HepG2 (cell line): ENCODE results near the gene ASAP2. TPM values are rescaled to one million over a fixed set of nuclear protein-coding genes. Genes with fewer than 3 reads are reported as not detected.
A peak's percentile ranks its signal among the peaks of the same experiment; 100 is the strongest.

Source experiments
- ATAC-seq: fragments of 200-7000 bp; cut with Tn5 transposase; 3 replicates; pipeline ENCODE4 v1.9.1; 2020; ENCODE audit warnings: mild to moderate bottlenecking, moderate library complexity
- BruUV-seq: library from RNA; stranded (reverse); fragments of 400-500 nt; replicated peaks from 2 replicates; lab custom pipeline; 2021; lab: Mats Ljungman, UMichigan
- CTCF ChIA-PET: fragments of 300-600 bp; formaldehyde crosslinking; extraction: SDS; loops from one replicate; lab custom pipeline; 2021; ENCODE audit warnings: low total read pairs, inconsistent platforms, low intra/inter-chr PET ratio; lab: Yijun Ruan, JAX
- POLR2A ChIA-PET: fragments of 350-600 bp; sonication (Branson Sonifier 250); formaldehyde crosslinking; loops from one replicate; lab custom pipeline; 2020; ENCODE audit warnings: antibody characterized with exemption, inconsistent platforms; lab: Yijun Ruan, JAX
- DNase-seq: peaks from one replicate; pipeline ENCODE4 v3.0.0-alpha.2; 2015; ENCODE audit warnings: low spot score
- FAIRE-seq: peaks from 3 replicates; lab custom pipeline; 2011; peaks lifted over from hg19 to GRCh38; lab: Jason Lieb, UNC
- H2AFZ ChIP-seq: one replicate; pipeline ENCODE4 v1.6.1; 2011; ENCODE audit warnings: low read length, inconsistent platforms
- H3K27ac ChIP-seq: fragments of 300-600 bp; 3 replicates; pipeline ENCODE4 v1.8.0; 2011; ENCODE audit warnings: mixed run types, mild to moderate bottlenecking, mixed read lengths, low read length, inconsistent platforms; ENCODE audit not compliant: insufficient read depth; ENCODE audit errors: extremely low read length
- H3K27me3 ChIP-seq, 2 experiments: fragments of 200-600 bp in 1 of 2; 2 replicates in 1 of 2; 3 replicates in 1 of 2; pipeline versions ENCODE4 v1.6.0 to v1.8.0; 2011; ENCODE audit warnings: low read length in 2 of 2, mild to moderate bottlenecking in 2 of 2, moderate library complexity in 2 of 2, inconsistent platforms in 1 of 2; ENCODE audit not compliant: insufficient read depth in 2 of 2, control insufficient read depth in 1 of 2
- H3K36me3 ChIP-seq, 2 experiments: fragments of 200-600 bp in 1 of 2; replicated peaks in 1 of 2; 2 replicates in 1 of 2; 3 replicates in 1 of 2; pipeline versions ENCODE4 v1.5.1 to v1.8.0; 2011; ENCODE audit warnings: low read length in 2 of 2, inconsistent platforms in 1 of 2; ENCODE audit not compliant: insufficient read depth in 2 of 2, control insufficient read depth in 1 of 2
- H3K4me1 ChIP-seq: 2 replicates; pipeline ENCODE4 v1.5.1; 2012; ENCODE audit warnings: low read length, inconsistent platforms; ENCODE audit not compliant: insufficient read depth
- H3K4me2 ChIP-seq: 2 replicates; pipeline ENCODE4 v1.6.0; 2011; ENCODE audit warnings: low read depth, low read length, inconsistent platforms
- H3K4me3 ChIP-seq, 3 experiments: fragments of 200-600 bp in 1 of 3; sonication (generic), shearing (Covaris generic) in 1 of 3; replicated peaks in 1 of 3; 2 replicates each; pipeline ENCODE4 v1.5.1; 2011 to 2016; ENCODE audit warnings: low read length in 3 of 3, inconsistent platforms in 2 of 3, low read depth in 2 of 3, mild to moderate bottlenecking in 2 of 3, control low read depth in 1 of 3, mixed read lengths in 1 of 3; ENCODE audit not compliant: insufficient read depth in 1 of 3
- H3K79me2 ChIP-seq: one replicate; pipeline ENCODE4 v1.6.1; 2011; ENCODE audit warnings: low read length, inconsistent platforms; ENCODE audit not compliant: insufficient read depth
- H3K9ac ChIP-seq: 2 replicates; pipeline ENCODE4 v1.6.0; 2011; ENCODE audit warnings: mild to moderate bottlenecking, low read depth, low read length, inconsistent platforms; ENCODE audit not compliant: insufficient read depth
- H3K9me3 ChIP-seq: 2 replicates; pipeline ENCODE4 v1.5.1; 2012; ENCODE audit warnings: mild to moderate bottlenecking, low read length
- H4K20me1 ChIP-seq: 2 replicates; pipeline ENCODE4 v1.6.0; 2011; ENCODE audit warnings: inconsistent platforms, mild to moderate bottlenecking, low read length, moderate library complexity; ENCODE audit not compliant: insufficient read depth
- ARHGAP35 ChIP-seq: sonication (generic); formaldehyde crosslinking; IDR thresholded peaks from 2 replicates; pipeline ENCODE4 v1.9.0; 2022; ENCODE audit warnings: mild to moderate bottlenecking, inconsistent platforms, moderate library complexity, missing genetic modification reagents, borderline replicate concordance
- GTF3A ChIP-seq: sonication (generic); formaldehyde crosslinking; conservative IDR thresholded peaks from 2 replicates; pipeline ENCODE4 v1.4.0; 2020; ENCODE audit warnings: mild to moderate bottlenecking, missing genetic modification reagents
- HNRNPUL1 ChIP-seq: fragments of 200-400 bp; formaldehyde crosslinking; IDR thresholded peaks from 2 replicates; pipeline ENCODE4 v1.6.1; 2017; ENCODE audit warnings: low read depth, mild to moderate bottlenecking, low read length, moderate library complexity
- HOXA5 ChIP-seq: sonication (generic); formaldehyde crosslinking; IDR thresholded peaks from 2 replicates; pipeline ENCODE4 v1.4.0; 2020; ENCODE audit warnings: missing genetic modification reagents
- MEIS1 ChIP-seq: sonication (generic); formaldehyde crosslinking; IDR thresholded peaks from 2 replicates; pipeline ENCODE4 v1.9.0; 2021; ENCODE audit warnings: mild to moderate bottlenecking, missing genetic modification reagents, moderate library complexity, borderline replicate concordance
- MLX ChIP-seq: IDR thresholded peaks from 2 replicates; pipeline ENCODE4 v1.6.1; 2016
- POGK ChIP-seq: sonication (generic); formaldehyde crosslinking; conservative IDR thresholded peaks from 2 replicates; pipeline ENCODE4 v1.8.0; 2022; ENCODE audit warnings: mild to moderate bottlenecking, moderate library complexity, missing genetic modification reagents
- RCOR2 ChIP-seq: IDR thresholded peaks from 2 replicates; pipeline ENCODE4 v1.6.1; 2016; ENCODE audit warnings: missing biosample characterization, missing genetic modification reagents
- ZFP90 ChIP-seq: sonication (generic); formaldehyde crosslinking; IDR thresholded peaks from 2 replicates; pipeline ENCODE4 v1.8.0; 2022; ENCODE audit warnings: missing genetic modification reagents, mild to moderate bottlenecking, inconsistent platforms, borderline replicate concordance
- ZNF143 ChIP-seq: sonication (generic); formaldehyde crosslinking; IDR thresholded peaks from 2 replicates; pipeline ENCODE4 v1.4.0; 2020; ENCODE audit warnings: missing genetic modification reagents
- ZNF180 ChIP-seq: sonication (generic); formaldehyde crosslinking; IDR thresholded peaks from 2 replicates; pipeline ENCODE4 v1.4.0; 2020; ENCODE audit warnings: low read depth, missing genetic modification reagents, borderline replicate concordance
- ZNF280D ChIP-seq: sonication (generic); formaldehyde crosslinking; IDR thresholded peaks from 2 replicates; pipeline ENCODE4 v1.5.1; 2020; ENCODE audit warnings: mild to moderate bottlenecking, missing genetic modification reagents
- ZNF326 ChIP-seq: sonication (generic); formaldehyde crosslinking; IDR thresholded peaks from 2 replicates; pipeline ENCODE4 v1.4.0; 2020; ENCODE audit warnings: missing genetic modification reagents, borderline replicate concordance
- ZNF34 ChIP-seq: sonication (generic); formaldehyde crosslinking; IDR thresholded peaks from 2 replicates; pipeline ENCODE4 v1.4.0; 2020; ENCODE audit warnings: mild to moderate bottlenecking, missing genetic modification reagents, borderline replicate concordance
- ZNF343 ChIP-seq: sonication (generic); formaldehyde crosslinking; IDR thresholded peaks from 2 replicates; pipeline ENCODE4 v1.4.0; 2020; ENCODE audit warnings: mild to moderate bottlenecking, missing genetic modification reagents
- ZNF430 ChIP-seq: sonication (generic); formaldehyde crosslinking; IDR thresholded peaks from 2 replicates; pipeline ENCODE4 v1.9.0; 2021; ENCODE audit warnings: mild to moderate bottlenecking, missing genetic modification reagents
- ZNF605 ChIP-seq: sonication (generic); formaldehyde crosslinking; IDR thresholded peaks from 2 replicates; pipeline ENCODE4 v1.8.0; 2022; ENCODE audit warnings: mild to moderate bottlenecking, missing genetic modification reagents
- WGBS: methylation state at CpG from one replicate; pipeline ENCODE4 v1.1.6; 2017; ENCODE audit warnings: low lambda C conversion rate; 5-methylcytosine and 5-hydroxymethylcytosine counted together
- in situ Hi-C: cut with HindIII; loops from 2 replicates; pipeline ENCODE4 v1.10.0; 2017; ENCODE audit warnings: low pct_unique_long_range_greater_than_20kb; ENCODE audit not compliant: extremely low pct_ligation_motif_present
- intact Hi-C: fragments of 100-400 bp; cut with micrococcal nuclease; formaldehyde crosslinking; loops from one replicate; pipeline ENCODE4 v1.10.0; 2022; ENCODE audit not compliant: unreplicated experiment
- polyA plus RNA-seq, 8 experiments: library from polyadenylated mRNA; depleted of rRNA in 3 of 8; stranded (reverse) in 7 of 8; unstranded in 1 of 8; fragments of >200 nt; fragmentation: Illumina TruSeq in 4 of 8; extraction: Trizol in 4 of 8; gene quantifications; 2 replicates each; pipeline versions ENCODE4 v1.2.1 to v1.2.3, GENCODE V29; 2011 to 2016; ENCODE audit warnings: low read depth in 4 of 8, missing spikeins in 1 of 8, mixed read lengths in 1 of 8; ENCODE audit not compliant: insufficient read depth in 1 of 8
- total RNA-seq, 5 experiments: library from RNA; depleted of rRNA; stranded (reverse); fragments of >200 nt; fragmentation: Illumina TruSeq; extraction: Trizol; gene quantifications; 2 replicates each; pipeline ENCODE4 v1.2.3, GENCODE V29; 2016; ENCODE audit warnings: low read depth in 1 of 5

ASAP2 gene
- total and polyA plus RNA-seq, 2 of the 13 experiments (the other 11 are each of a cell fraction or from before 2014, with no cell fraction given), result 7.3 to 22.3 TPM

- Histone ChIP-seq H3K9me3 (no peaks in the 10 kb centered on the region), H3K27ac (peak overlapping the region; percentile 1), H3K4me3 (peak overlapping the region; percentile 87 to 96 (median 90)), H3K4me1 (peaks cover 67% of the 10 kb centered on the region), H3K79me2 (peaks cover 31% of the 10 kb centered on the region), H3K4me2 (peak overlapping the region; percentile 97), H4K20me1 (peaks cover 13% of the 10 kb centered on the region), H3K27me3 (no peaks in the 10 kb centered on the region; a peak in 1 of 5 replicates), H2AFZ (no peak overlapping the region), H3K36me3 (no peaks in the 10 kb centered on the region), H3K9ac (peak overlapping the region; percentile 72)
- in situ Hi-C loops, result loop anchor here (5.0 to 10.0 kb wide), 3 partner anchors 40 to 127 kb away; no protein-coding TSS in a partner anchor
- ChIA-PET POLR2A (interaction anchor here (0.9 to 7.9 kb wide), 5 partner anchors 22 to 129 kb away, joined by 3 to 92 read pairs (median 4); no protein-coding TSS in a partner anchor), CTCF (no interaction called here)
- ATAC-seq (peak; percentile 52), FAIRE-seq (no peak), DNase-seq (no peak)
- no TSS peak for BruUV-seq
- intact Hi-C loops, result loop anchor here (2.0 kb wide), 1 partner anchor 65 kb away; no protein-coding TSS in a partner anchor
- WGBS, result 2% methylated on average over 14 of the region's 34 CpGs
- no peak for TF ChIP-seq MLX (CRISPR knock-in tag)
- TF ChIP-seq RCOR2 (CRISPR knock-in tag), result no peak
- TF ChIP-seq ZNF180 (CRISPR knock-in tag), result no peak
- peak; percentile 59; the same call in 1 of the 2 replicates for TF ChIP-seq POGK (CRISPR knock-in tag)
- TF ChIP-seq ZFP90 (CRISPR knock-in tag), result no peak
- TF ChIP-seq ZNF605 (CRISPR knock-in tag), result no peak
- no peak for TF ChIP-seq HNRNPUL1
- TF ChIP-seq ZNF326 (CRISPR knock-in tag), result no peak
- 0 out of 2 replicates have a peak, but pooled peaks have one; percentile 61 for TF ChIP-seq GTF3A
- TF ChIP-seq ZNF143 (CRISPR knock-in tag), result no peak
- no peak for TF ChIP-seq ZNF280D (CRISPR knock-in tag)
- TF ChIP-seq ARHGAP35, result no peak
- TF ChIP-seq ZNF343 (CRISPR knock-in tag), result no peak
- TF ChIP-seq MEIS1, result no peak
- peak; percentile 42; the same call in 1 of the 2 replicates for TF ChIP-seq ZNF430 (CRISPR knock-in tag)
- no peak for TF ChIP-seq ZNF34 (CRISPR knock-in tag)
- TF ChIP-seq HOXA5 (CRISPR knock-in tag), result no peak
Measured at GRCh38 chr2:9207641-9208311, 1.2 kb downstream of the ASAP2 start.
